A549 (cell line): ENCODE measurements around the gene CTIF. TPM values are rescaled to one million over a fixed set of nuclear protein-coding genes. Genes with fewer than 3 reads are reported as not detected.

Experiments
- ATAC-seq, 2 experiments: fragments of 200-7000 bp in 1 of 2; fragments of >200 bp in 1 of 2; cut with Nextera tagmentation in 1 of 2; cut with Tn5 transposase in 1 of 2; 3 replicates each; pipeline versions ENCODE4 v1.8.0 to v1.9.1; 2018 to 2020; ENCODE audit warnings: mild to moderate bottlenecking in 1 of 2, moderate library complexity in 1 of 2
- CTCF ChIA-PET: fragments of 300-600 bp; sonication (Branson Sonifier 250); formaldehyde crosslinking; extraction: SDS; loops from one replicate; lab custom pipeline; 2021; ENCODE audit warnings: antibody characterized with exemption, inconsistent platforms; lab: Yijun Ruan, JAX
- POLR2A ChIA-PET: fragments of 350-600 bp; formaldehyde crosslinking; extraction: SDS; loops from one replicate; lab custom pipeline; 2021; ENCODE audit warnings: antibody characterized with exemption, inconsistent platforms; lab: Yijun Ruan, JAX
- DNase-seq, 2 experiments: peaks; one replicate each; pipeline versions ENCODE4 v3.0.0 to v3.0.0-alpha.2; 2011 to 2016; ENCODE audit warnings: low read depth in 1 of 2, low spot score in 1 of 2
- FAIRE-seq: peaks from 2 replicates; lab custom pipeline; 2011; peaks lifted over from hg19 to GRCh38; lab: Jason Lieb, UNC
- H3K27ac ChIP-seq, 2 experiments: fragments of >200 bp; sonication (Bioruptor Twin); formaldehyde crosslinking; 3 replicates each; pipeline ENCODE4 v1.5.1; 2016 to 2017
- H3K4me1 ChIP-seq: fragments of >200 bp; sonication (Bioruptor Twin); formaldehyde crosslinking; 3 replicates; pipeline ENCODE4 v1.6.1; 2016
- H3K4me2 ChIP-seq: fragments of >200 bp; sonication (Bioruptor Twin); formaldehyde crosslinking; 3 replicates; pipeline ENCODE4 v1.6.1; 2016
- H3K4me3 ChIP-seq: fragments of >200 bp; sonication (Bioruptor Twin); formaldehyde crosslinking; 3 replicates; pipeline ENCODE4 v1.5.1; 2016
- H3K9me3 ChIP-seq: fragments of >200 bp; sonication (Bioruptor Twin); formaldehyde crosslinking; 3 replicates; pipeline ENCODE4 v1.6.1; 2016
- BHLHE40 ChIP-seq: IDR thresholded peaks from 2 replicates; pipeline ENCODE4 v1.6.1; 2012; ENCODE audit warnings: low read depth, low read length, inconsistent platforms
- CBX2 ChIP-seq: fragments of 200-600 bp; sonication (generic); IDR thresholded peaks from 2 replicates; pipeline ENCODE4 v1.6.1; 2016; ENCODE audit warnings: low read depth, mild to moderate bottlenecking, borderline replicate concordance
- CEBPB ChIP-seq, 2 experiments: fragments of >200 bp in 1 of 2; sonication (Bioruptor Twin) in 1 of 2; formaldehyde crosslinking in 1 of 2; IDR thresholded peaks; 2 replicates each; pipeline ENCODE4 v1.6.1; 2012 to 2016
- CHD2 ChIP-seq: fragments of 150-350 bp; IDR thresholded peaks from 2 replicates; pipeline ENCODE4 v1.6.1; 2014; ENCODE audit warnings: low read length; ENCODE audit not compliant: partially characterized antibody
- CHD4 ChIP-seq: fragments of 200-600 bp; sonication (generic); IDR thresholded peaks from 2 replicates; pipeline ENCODE4 v1.6.1; 2016; ENCODE audit warnings: antibody characterized with exemption, mild to moderate bottlenecking, borderline replicate concordance
- HDAC2 ChIP-seq: fragments of 200-600 bp; sonication (generic); IDR thresholded peaks from 2 replicates; pipeline ENCODE4 v1.6.1; 2016
- HEYL ChIP-seq: fragments of 250-450 bp; sonication (Bioruptor Pico); IDR thresholded peaks from 2 replicates; pipeline ENCODE4 v1.8.0; 2021; ENCODE audit warnings: mild to moderate bottlenecking, moderate library complexity
- JUNB ChIP-seq: fragments of >200 bp; sonication (Bioruptor Twin); formaldehyde crosslinking; IDR thresholded peaks from 2 replicates; pipeline ENCODE4 v1.6.1; 2016
- KDM1A ChIP-seq: fragments of 200-600 bp; sonication (generic); IDR thresholded peaks from 2 replicates; pipeline ENCODE4 v1.6.1; 2016; ENCODE audit warnings: low read depth, mild to moderate bottlenecking
- KDM5A ChIP-seq: fragments of 200-600 bp; sonication (generic); IDR thresholded peaks from 2 replicates; pipeline ENCODE4 v1.6.1; 2016; ENCODE audit warnings: antibody characterized with exemption, mild to moderate bottlenecking
- MAZ ChIP-seq: fragments of 150-350 bp; IDR thresholded peaks from 2 replicates; pipeline ENCODE4 v1.6.1; 2014; ENCODE audit warnings: antibody characterized with exemption, low read depth, low read length, borderline replicate concordance
- NFE2L2 ChIP-seq: fragments of 150-350 bp; conservative IDR thresholded peaks from 2 replicates; pipeline ENCODE4 v1.6.1; 2014; ENCODE audit warnings: low read length
- POLR2A ChIP-seq: IDR thresholded peaks from 2 replicates; pipeline ENCODE4 v1.6.1; 2012; ENCODE audit warnings: mild to moderate bottlenecking, low read length
- POLR2AphosphoS2 ChIP-seq: conservative IDR thresholded peaks from 2 replicates; pipeline ENCODE4 v1.6.1; 2012; ENCODE audit warnings: low read length, improper control_type of control experiment, inconsistent platforms
- RCOR1 ChIP-seq: fragments of 150-350 bp; IDR thresholded peaks from 2 replicates; pipeline ENCODE4 v1.6.1; 2014; ENCODE audit warnings: antibody characterized with exemption, low read length, low read depth
- REST ChIP-seq: fragments of 200-600 bp; sonication (generic); IDR thresholded peaks from 2 replicates; pipeline ENCODE4 v1.6.1; 2016; ENCODE audit warnings: antibody characterized with exemption, mild to moderate bottlenecking, moderate library complexity
- RFX5 ChIP-seq: fragments of 450-650 bp; IDR thresholded peaks from 2 replicates; pipeline ENCODE4 v1.7.1; 2014; ENCODE audit warnings: antibody characterized with exemption, mild to moderate bottlenecking, moderate library complexity
- RNF2 ChIP-seq: fragments of 200-600 bp; sonication (generic); IDR thresholded peaks from 2 replicates; pipeline ENCODE4 v1.6.1; 2016; ENCODE audit warnings: low read depth, mild to moderate bottlenecking, antibody characterized with exemption, moderate library complexity, borderline replicate concordance
- SREBF2 ChIP-seq: fragments of 450-650 bp; IDR thresholded peaks from 2 replicates; pipeline ENCODE4 v1.6.1; 2014; ENCODE audit warnings: mild to moderate bottlenecking, moderate library complexity
- TFCP2L1 ChIP-seq: fragments of 250-450 bp; sonication (Bioruptor Pico); IDR thresholded peaks from 2 replicates; pipeline ENCODE4 v1.5.0; 2021; ENCODE audit warnings: mild to moderate bottlenecking
- ZC3H11A ChIP-seq: fragments of 450-650 bp; IDR thresholded peaks from 2 replicates; pipeline ENCODE4 v1.6.1; 2014; ENCODE audit warnings: antibody characterized with exemption, mild to moderate bottlenecking
- WGBS: methylation state at CpG from one replicate; pipeline ENCODE4 v1.1.6; 2017; ENCODE audit errors: missing lambda C conversion rate; 5-methylcytosine and 5-hydroxymethylcytosine counted together
- polyA plus RNA-seq, 4 experiments: library from polyadenylated mRNA; depleted of rRNA in 3 of 4; stranded (reverse); fragments of >200 nt; fragmentation: RNase III in 1 of 4; extraction: RNeasy Plus Mini Kit Qiagen cat#74134 plus additional on column Dnase treatment in 1 of 4; gene quantifications; 2 replicates in 3 of 4; 3 replicates in 1 of 4; pipeline ENCODE4 v1.2.3, GENCODE V29; 2011 to 2017
- TF ChIP-seq, protein P1 (sequence below): IDR thresholded peaks from 2 replicates; pipeline ENCODE4 v1.6.1; 2012
- TF ChIP-seq, protein P2 (sequence below): fragments of 250-450 bp; sonication (Bioruptor Pico); IDR thresholded peaks from 2 replicates; pipeline ENCODE4 v1.5.0; 2020; ENCODE audit warnings: low read depth, mild to moderate bottlenecking, moderate library complexity
- TF ChIP-seq, protein P3 (sequence below): fragments of >200 bp; sonication (Bioruptor Twin); formaldehyde crosslinking; IDR thresholded peaks from 2 replicates; pipeline ENCODE4 v1.6.1; 2016
- TF ChIP-seq, protein P4 (sequence below): fragments of >200 bp; sonication (Bioruptor Twin); formaldehyde crosslinking; IDR thresholded peaks from 3 replicates; pipeline ENCODE4 v1.6.1; 2016
- TF ChIP-seq, protein P5 (sequence below): IDR thresholded peaks from 2 replicates; pipeline ENCODE4 v1.6.1; 2012

CTIF gene
- polyA plus RNA-seq, 2 of the 4 experiments (the other 2 are of a cell fraction): 17.0 to 24.7 TPM

DNA sequence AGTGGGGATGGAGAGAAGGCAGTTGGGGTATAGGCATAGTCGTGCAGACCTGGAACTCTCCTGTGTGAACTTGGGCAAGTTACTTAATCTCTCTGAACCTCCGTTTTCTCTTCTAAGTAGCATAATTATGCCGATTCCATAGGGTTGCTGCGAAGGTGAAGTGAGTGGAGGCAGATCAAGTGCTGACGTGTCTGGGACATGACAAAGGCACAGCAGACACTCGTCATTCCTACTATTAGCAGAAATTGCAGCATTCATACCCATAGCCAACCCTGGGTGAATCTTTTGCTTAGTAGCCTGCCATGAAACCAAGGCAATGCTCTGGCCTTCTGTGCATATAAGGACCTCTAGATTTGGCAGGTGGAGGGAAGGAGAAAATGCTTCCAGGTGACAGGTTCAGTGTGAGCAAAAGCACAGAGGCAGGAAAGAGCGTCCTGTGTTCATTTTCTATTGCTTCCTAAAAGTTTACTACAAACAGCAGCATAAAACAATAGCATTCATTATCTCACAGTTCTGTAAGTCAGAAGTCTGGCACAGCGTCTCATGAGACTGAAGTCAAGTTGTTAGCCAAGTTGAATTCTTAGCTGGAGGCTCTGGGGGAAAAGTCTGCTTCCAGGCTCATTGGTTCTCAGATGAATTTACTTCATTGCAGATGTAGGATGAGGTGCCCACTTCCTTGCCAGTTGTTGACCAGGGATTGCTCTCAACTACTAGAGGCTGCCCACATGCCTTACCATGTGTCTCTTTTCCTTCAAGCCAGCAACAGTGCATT is 77.8 kb downstream of the CTIF start:
- ATAC-seq: no peak
- no peak overlapping the region for H3K4me2 ChIP-seq
- no peak for FAIRE-seq
- TF ChIP-seq MAZ (no peak), KDM1A (no peak), KDM5A (no peak), TFCP2L1 (CRISPR knock-in tag) (no peak), CBX2 (no peak)
- TF ChIP-seq, protein P1, sequence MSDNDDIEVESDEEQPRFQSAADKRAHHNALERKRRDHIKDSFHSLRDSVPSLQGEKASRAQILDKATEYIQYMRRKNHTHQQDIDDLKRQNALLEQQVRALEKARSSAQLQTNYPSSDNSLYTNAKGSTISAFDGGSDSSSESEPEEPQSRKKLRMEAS: no peak
- ChIA-PET POLR2A (no interaction called here), CTCF (interaction anchor here (1.0 kb wide), 1 partner anchor 11 kb away, joined by 3 read pairs; no protein-coding TSS in a partner anchor)
- no peak for DNase-seq
- no peak overlapping the region for H3K4me3 ChIP-seq
- H3K4me1 ChIP-seq: peaks cover 27% of the 10 kb centered on the region
- H3K9me3 ChIP-seq: no peaks in the 10 kb centered on the region
- WGBS: 96% methylated on average over 8 of the region's 8 CpGs
- H3K27ac ChIP-seq: peak overlapping the region in 1 of 2 experiments; percentile 94; a peak in 1 of 6 replicates

DNA sequence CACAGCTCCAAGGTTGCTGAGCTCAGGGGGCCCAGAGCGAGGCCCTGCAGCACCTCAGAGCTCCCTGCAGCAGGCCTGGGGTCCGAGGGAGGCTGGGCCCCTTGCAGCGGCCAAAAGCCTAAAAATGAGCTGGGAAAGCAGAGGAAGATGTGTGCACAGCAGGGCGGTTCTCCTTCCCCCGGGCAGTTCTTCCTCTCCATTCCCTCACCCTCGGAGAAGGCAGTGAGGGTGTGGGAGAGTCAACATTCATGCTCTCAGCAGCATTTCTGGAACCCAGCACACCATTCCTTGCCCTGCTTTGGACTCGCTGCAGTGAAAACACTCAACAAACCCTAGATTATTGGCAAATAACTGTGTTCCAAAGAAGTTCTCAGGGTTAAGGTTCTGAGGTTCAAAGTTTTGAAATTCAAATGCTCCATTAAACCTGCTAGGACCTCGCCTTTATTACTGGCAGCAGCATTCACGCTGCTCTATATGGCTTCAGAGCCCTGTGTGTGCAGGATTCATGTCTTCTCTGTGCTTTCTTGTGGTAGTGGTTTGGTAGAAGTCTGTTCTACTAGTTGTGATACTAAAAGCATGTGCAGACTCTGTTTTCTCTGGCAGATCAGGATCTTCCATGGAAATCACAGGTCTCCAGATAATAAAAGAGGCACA is 79.1 kb downstream of the CTIF start:
- ATAC-seq: no peak
- Histone ChIP-seq H3K9me3 (no peaks in the 10 kb centered on the region), H3K27ac (peak overlapping the region in 1 of 2 experiments; percentile 94; a peak in 3 of 6 replicates), H3K4me2 (0 out of 3 replicates have a peak overlapping the region, but pooled peaks have one; percentile 10), H3K4me1 (peaks cover 40% of the 10 kb centered on the region), H3K4me3 (no peak overlapping the region)
- no peak for TF ChIP-seq CHD4
- TF ChIP-seq, protein P1: no peak
- TF ChIP-seq RNF2: no peak
- TF ChIP-seq CBX2: no peak
- no peak for TF ChIP-seq POLR2AphosphoS2
- TF ChIP-seq POLR2A: no peak
- TF ChIP-seq, protein P2, sequence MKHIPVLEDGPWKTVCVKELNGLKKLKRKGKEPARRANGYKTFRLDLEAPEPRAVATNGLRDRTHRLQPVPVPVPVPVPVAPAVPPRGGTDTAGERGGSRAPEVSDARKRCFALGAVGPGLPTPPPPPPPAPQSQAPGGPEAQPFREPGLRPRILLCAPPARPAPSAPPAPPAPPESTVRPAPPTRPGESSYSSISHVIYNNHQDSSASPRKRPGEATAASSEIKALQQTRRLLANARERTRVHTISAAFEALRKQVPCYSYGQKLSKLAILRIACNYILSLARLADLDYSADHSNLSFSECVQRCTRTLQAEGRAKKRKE (CRISPR knock-in tag): no peak
- no peak for TF ChIP-seq CEBPB (IDR thresholded peaks at IDR 0.05)
- no peak for TF ChIP-seq BHLHE40
- TF ChIP-seq, protein P3, sequence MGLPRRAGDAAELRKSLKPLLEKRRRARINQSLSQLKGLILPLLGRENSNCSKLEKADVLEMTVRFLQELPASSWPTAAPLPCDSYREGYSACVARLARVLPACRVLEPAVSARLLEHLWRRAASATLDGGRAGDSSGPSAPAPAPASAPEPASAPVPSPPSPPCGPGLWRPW: no peak
- TF ChIP-seq REST: no peak
- FAIRE-seq: no peak
- CTCF ChIA-PET: interaction anchor here (0.7 kb wide), 1 partner anchor 147 kb away, joined by 3 read pairs; no protein-coding TSS in a partner anchor
- WGBS: 69% methylated on average over 7 of the region's 9 CpGs
- POLR2A ChIA-PET: no interaction called here
- DNase-seq: no peak

DNA sequence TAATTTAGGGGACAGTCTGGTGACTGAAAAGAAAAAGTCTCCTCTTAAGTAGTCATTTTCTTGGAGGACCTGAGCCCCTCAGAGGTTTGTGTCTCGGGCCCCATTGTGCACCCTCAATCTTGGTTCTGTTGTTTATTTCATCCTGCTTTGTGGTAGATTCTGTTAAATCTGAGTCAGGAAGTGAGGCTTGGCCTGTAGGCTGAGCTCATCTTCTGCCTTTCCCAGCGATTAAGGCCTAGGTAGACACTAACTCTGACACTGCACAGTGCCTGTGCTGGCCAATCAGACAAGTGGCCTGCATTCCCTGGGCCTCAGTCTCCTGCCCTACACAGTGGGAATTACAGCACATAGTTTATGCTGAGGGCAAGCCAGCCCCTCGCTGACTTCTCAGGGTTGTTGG is 80.2 kb downstream of the CTIF start:
- H3K4me3 ChIP-seq: no peak overlapping the region
- no peak overlapping the region for H3K4me2 ChIP-seq
- ATAC-seq (no peak), DNase-seq (no peak), FAIRE-seq (no peak)
- H3K27ac ChIP-seq: peak overlapping the region in 1 of 2 experiments; percentile 94; a peak in 3 of 6 replicates
- CTCF ChIA-PET: interaction anchor here (2.2 kb wide), 1 partner anchor 143 kb away, joined by 8 read pairs; no protein-coding TSS in a partner anchor
- H3K9me3 ChIP-seq: no peaks in the 10 kb centered on the region
- WGBS: 92% methylated on average over 3 of the region's 3 CpGs
- POLR2A ChIA-PET: no interaction called here
- peaks cover 50% of the 10 kb centered on the region for H3K4me1 ChIP-seq
- TF ChIP-seq, protein P4, sequence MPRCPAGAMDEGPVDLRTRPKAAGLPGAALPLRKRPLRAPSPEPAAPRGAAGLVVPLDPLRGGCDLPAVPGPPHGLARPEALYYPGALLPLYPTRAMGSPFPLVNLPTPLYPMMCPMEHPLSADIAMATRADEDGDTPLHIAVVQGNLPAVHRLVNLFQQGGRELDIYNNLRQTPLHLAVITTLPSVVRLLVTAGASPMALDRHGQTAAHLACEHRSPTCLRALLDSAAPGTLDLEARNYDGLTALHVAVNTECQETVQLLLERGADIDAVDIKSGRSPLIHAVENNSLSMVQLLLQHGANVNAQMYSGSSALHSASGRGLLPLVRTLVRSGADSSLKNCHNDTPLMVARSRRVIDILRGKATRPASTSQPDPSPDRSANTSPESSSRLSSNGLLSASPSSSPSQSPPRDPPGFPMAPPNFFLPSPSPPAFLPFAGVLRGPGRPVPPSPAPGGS: no peak
- TF ChIP-seq, protein P5, sequence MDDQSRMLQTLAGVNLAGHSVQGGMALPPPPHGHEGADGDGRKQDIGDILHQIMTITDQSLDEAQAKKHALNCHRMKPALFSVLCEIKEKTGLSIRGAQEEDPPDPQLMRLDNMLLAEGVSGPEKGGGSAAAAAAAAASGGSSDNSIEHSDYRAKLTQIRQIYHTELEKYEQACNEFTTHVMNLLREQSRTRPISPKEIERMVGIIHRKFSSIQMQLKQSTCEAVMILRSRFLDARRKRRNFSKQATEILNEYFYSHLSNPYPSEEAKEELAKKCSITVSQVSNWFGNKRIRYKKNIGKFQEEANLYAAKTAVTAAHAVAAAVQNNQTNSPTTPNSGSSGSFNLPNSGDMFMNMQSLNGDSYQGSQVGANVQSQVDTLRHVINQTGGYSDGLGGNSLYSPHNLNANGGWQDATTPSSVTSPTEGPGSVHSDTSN: no peak
- TF ChIP-seq HEYL (CRISPR knock-in tag): no peak
- no peak for TF ChIP-seq RFX5
- TF ChIP-seq CHD2: no peak
- TF ChIP-seq HDAC2: no peak
- TF ChIP-seq POLR2AphosphoS2: no peak
- TF ChIP-seq SREBF2: no peak
- TF ChIP-seq ZC3H11A: no peak
- TF ChIP-seq JUNB: no peak
- TF ChIP-seq RCOR1: no peak
- TF ChIP-seq NFE2L2: no peak
- TF ChIP-seq RNF2: no peak
